ENCODE results near the gene LY6G6F.

LY6G6F gene

DNA sequence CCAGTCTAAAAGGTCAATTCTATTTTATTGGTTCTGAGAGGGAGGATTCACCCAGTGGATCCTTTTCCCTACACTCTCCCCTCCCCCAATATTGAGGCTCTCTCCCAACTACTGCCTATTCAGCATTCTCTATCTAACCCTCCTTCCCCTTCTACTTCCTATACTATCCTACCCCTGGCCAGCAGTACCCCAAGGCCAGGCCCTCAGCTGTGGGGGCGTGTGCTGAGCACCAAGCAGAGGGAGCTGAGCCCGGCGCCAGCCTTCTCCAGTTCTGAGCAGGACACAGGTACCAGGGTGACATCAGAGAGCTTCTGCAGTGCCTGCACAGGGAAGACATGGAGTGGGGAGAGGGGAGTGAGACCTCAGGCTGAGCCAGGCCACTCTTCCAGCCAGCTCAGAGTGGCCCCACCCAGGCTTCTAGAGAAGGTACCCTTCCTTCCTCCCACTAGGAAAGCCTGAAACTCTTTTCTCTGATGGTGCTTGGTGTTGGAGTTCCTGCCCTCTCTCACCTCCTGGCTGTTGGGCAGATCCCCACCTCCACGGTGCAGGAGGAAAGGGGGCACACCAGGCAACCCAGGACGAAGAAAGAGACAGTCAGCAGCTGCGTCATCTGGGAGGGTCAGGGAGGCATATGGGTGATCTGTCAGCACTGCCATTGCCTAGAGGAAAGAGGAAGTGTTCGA lies 20.5 kb downstream of the LY6G6F start:
- DNase-seq = no peak

DNA sequence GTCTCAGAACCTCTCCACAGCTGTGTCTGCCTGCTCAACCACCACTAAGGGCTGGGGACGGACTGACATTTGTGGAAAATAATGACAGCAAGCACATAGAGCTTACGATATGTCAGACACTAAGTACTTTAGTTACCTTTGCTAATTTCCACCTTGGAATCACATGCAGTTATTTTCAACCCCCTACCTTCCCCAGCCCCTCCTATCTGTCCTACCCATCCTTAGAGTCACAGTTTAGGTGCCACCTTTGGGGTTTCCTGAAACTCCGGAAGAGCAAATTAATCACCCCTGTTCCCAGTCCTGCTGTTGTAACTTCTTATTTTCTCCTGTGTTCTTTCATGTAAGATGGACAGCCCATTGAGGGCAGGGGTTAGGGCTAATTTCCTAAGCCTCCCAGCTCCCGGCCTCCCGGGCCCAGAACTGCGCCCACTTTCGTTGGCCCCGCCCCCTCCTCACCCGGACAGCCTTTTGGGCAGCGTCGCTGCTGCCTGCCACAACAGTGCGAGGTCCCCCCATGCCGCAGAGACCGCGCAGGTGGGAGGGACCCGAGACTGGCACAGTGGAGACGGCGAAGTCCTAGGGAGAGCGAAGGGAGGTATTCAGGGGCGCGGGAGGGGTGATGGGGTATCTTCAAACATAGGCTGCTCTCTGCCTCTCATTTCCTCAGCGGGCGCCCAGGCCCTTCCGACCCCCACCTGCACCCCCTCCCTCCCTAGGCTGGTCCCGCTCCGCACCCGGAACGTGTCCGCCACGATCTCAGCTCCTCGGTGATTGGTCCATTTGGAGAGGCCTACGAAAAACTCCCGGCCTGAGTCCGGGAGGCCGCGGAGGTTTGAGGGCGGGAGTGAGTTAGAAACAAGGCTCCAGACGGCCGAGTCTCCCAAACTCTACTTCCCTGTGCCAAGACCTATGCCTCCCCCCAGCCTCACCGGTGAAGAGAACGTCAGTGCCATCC lies 21.3 kb downstream of the LY6G6F start:
- DNase-seq = no peak

DNA sequence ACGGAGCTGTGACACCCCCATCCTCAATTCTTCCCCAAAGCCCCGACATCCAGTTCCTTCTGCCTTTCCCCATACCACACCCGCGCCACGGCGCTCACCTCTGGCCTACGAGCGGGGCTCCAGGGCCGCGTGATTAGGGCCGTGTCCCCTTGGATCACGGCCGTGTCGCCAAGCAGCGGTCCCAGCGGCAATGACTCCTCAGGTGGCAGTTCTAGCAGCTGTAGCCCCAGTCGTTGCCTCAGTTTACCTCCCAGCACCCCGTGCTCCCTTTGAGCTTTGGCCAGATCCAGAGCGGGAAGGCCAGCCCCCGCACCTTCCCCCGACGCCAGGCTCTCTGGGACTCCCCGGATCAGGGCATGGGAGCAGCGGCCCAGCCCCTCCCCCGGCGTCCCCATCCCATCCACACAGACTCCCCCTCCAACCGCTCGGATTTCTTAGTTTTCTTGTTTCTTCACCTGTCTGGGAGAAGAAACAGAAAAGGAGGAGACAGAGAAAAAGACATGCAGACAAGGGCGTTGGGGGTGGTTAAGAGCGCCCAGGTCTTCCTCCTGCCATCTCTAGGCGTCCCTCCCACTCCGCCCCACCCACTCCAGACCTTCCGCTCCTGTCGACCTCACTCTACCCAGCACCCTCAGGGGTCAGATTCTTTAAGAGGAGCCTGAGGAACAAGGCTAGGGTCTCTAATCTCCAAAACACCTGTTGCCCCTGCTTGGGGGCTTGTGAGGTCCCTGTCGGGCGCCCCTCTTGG lies 22.3 kb downstream of the LY6G6F start, which contains the start of gene DDAH2:
DDAH2 (minus strand) TSS at position 533 of the 748 bp plus-strand sequence; CDS start at position 395, 138 bp downstream.
- DNase-seq = no peak

DNA sequence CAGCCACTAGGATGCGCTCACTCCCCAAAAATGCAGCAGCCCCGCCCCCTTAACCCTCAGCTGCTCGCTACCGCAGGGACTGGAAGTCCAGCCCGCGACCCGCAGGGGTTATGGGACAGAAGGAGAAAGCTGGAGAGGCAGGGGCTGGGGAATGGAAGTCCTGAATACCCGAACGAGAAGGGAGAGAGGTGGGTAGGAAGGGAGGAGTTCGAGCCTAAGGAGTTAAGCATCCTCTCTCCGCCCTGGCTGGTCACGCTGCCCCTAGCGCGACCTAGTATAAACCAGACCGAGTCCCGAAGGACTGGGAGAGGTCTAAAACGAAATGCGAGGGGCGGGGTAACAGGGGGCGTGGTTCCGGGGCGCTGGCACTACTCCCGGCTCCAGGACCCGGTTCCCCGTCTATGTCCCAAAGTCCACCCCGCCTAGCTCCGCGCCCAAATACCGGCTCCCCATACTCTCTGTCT lies 22.9 kb downstream of the LY6G6F start:
- peak; percentile 98 for DNase-seq

DNA sequence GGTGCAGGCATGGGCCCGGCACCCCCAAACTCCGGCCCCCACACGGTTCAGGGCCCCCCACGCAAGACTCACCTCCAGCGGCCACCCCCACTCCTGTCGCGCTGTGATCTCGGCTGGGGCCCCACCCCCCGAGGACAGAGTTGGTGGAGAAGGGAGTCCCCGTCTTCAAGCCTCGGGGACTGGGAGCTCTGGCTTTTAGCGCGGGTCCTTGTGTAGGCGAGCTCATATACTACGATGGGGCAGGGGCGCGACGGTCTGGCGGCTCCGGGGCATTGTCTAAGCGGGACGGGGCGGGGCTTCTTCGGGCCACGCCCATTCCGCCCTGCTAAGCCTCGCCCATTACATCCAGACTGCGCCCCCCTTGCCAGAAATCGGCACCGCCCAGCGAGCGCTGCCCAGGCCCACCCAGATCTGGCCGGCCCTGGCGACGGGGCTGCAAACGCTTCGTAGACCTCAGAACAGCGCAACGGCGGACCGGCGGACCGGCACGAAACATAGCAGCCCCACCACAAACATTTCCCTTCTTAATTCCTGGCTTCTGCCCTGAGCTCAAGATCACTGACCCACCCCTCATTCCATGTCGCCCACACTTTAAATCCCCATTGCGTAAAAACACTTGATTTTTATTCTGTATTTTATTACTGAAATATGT lies 23.4 kb downstream of the LY6G6F start:
- peak; percentile 97 for DNase-seq

DNA sequence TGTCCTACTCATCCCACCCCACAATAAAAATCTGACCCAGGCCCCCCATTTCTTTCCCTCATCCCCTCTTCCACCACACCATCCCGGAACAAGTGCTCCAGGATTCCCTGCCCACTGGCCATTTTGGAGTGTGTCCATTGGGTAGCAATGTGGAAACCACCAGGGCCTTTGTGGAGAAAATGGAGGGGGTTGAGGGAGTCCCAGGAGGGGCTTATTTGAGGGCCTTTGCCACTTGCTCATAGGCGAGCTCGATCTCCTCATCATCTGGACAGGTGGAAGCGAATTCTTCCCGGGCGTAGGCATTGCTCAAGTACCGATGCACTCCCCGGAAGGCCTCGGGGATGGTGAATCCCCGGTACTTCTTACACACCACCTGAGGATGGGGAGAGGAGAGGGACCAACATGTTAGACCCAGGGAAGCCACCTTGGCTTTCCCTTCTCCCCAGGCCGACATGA lies 24.0 kb downstream of the LY6G6F start:
- no peak for DNase-seq

DNA sequence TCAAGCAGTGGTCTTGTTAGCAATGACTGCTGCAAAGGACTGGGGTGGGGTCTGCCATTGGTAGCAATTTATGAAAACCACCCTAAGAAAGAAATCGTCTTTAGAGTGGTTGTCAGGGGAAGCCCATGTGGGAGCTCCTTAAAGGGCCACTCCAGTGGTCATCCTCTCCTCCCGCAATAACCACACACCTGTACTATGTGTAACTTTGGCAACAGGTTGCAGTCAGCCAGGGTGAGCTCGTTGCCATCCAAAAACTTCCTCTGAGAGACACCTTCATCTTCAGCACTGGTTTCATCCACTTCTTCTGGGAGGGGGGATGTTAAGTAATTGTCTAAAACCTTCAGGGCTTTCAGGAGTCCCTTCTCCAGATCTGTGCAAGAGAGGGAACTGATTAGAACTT lies 25.4 kb downstream of the LY6G6F start:
- no peak for DNase-seq

DNA sequence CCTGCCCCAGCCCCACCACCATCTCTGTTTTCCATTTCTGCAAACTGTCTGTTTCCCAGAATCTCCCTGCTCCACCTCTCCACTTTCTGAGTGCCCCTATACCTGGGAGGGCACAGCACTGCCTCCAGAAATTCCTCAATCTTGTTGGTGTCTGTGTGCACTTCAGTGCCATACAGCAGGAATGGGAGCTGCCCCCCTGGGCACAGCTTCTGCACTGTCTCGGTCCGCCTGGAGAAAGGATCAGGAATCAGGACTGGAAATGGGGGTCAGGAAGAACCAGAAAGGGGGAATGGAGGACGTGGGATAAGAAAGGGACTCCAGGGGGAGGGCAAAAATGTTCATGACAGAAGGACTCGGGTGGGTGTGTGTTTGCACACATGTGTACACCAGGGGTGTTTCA lies 27.1 kb downstream of the LY6G6F start:
- no peak for DNase-seq

DNA sequence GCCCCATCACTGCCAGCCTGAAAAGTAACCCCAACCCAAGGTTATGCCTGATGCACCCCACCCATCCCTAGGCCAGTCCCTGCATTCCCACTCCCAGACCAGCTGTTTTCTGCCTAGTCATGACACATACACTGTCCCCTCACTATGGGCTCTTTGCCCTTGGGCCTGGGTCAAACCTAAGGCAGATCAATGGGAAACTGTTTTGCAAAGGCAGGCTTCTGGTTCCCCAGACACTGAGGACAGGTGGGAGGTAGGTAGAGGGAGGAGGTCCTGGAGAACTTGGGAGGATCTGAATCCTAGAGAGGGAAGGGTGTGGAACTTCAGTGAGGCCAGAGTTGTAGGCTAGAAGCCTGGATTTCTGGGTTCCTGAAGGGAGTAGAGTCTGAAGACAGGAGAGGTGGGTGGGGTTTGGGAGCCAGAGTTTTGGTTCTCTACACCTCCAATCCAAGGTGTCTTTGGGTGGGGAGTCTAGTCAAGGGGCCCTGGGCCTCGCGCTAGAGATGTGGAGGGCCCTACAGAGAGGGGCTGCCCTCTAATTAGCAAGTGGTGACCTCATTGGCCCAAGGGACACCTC lies 27.7 kb downstream of the LY6G6F start:
- no peak for DNase-seq

DNA sequence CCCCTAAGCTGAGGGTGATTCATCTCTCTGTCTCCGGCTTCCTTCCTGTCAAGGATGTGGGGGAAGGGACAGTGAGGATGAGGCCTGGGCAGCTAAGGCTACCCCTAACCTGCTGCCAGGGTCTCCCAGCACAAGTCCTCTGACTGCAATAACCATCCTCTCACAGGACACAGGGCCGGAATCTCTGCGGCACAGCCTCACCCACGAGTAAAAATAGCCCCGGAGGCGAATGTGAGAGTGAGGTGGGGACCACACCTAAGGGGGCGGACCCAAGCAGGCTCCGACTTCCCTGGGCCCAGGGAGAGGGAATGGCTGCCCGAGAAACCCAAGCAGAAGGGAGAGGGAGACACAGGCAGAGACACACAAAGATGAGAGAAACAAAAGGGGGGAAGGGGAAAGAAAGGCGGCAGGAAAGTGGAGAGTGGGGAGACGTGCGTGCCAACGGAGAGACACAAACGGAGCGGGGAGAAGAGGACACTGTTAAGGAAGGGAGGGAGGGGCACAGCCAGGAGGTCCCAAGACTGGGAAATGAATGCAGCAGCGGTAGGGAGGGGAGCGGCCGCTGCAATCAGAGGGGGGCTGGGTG lies 28.2 kb downstream of the LY6G6F start:
- DNase-seq = peak; percentile 74

DNA sequence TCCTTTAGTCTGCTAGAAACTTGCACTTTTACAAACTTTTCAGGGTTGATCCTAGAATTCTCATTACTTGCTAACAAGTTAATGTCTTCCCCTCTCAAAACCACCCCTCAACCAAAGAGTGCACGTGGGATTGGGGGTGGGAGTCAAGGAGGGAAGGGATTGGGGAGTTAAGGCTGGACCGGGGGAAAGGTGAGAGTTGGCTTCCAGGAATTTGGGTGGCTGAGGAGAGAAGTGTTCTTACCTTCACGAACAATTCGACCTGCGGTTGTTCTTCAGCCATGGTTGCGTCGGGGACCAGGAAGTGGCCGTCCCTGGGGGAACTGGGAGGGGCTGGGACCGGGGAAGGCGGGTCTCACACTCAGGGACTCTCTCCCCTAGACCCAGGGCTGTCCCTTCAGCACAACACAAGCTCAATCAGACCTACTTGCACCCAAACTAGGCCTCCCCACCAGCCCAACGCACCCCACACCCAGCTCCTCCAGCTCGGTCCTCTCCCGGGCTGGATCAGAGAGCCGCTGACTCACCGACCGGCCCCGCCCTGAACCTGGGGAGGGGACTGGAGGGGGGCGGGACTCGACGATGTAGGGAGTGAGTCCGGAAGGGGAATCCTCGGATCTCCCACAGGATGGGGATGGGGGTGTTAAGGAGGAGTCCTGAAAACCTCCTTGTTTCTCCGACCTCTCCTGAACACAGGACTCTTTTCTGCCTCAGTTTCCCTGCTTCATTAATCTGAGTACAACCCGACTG lies 29.5 kb downstream of the LY6G6F start, which contains the start of gene CLIC1:
CLIC1 (minus strand) TSS at position 510 of the 747 bp plus-strand sequence; CDS start at position 280, 230 bp downstream.
- DNase-seq = peak; percentile 88

DNA sequence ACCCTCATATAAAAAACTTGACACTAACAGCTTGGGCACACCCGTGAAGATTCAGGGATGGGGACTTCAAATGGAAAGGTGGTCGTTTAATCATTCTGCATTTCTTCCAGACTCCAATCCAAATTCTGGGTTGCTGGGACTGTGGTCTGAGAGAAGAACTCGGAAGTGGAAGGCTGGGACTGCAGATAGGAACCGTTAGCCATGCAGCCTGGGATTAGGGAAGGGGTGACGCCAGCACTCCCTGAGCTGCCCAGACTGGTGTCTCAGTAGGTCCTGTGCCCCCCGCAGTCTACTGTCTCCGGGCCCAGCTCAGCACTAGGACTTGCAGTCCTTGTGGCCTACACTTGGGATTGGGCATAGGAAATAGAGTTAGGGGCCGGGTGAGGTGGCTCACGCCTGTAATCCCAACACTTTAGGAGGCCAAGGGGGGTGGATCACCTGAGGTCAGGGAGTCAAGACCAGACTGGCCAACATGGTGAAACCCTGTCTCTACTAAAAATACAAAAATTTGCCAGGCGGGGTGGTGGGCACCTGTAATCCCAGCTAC lies 30.2 kb downstream of the LY6G6F start:
- DNase-seq = no peak

DNA sequence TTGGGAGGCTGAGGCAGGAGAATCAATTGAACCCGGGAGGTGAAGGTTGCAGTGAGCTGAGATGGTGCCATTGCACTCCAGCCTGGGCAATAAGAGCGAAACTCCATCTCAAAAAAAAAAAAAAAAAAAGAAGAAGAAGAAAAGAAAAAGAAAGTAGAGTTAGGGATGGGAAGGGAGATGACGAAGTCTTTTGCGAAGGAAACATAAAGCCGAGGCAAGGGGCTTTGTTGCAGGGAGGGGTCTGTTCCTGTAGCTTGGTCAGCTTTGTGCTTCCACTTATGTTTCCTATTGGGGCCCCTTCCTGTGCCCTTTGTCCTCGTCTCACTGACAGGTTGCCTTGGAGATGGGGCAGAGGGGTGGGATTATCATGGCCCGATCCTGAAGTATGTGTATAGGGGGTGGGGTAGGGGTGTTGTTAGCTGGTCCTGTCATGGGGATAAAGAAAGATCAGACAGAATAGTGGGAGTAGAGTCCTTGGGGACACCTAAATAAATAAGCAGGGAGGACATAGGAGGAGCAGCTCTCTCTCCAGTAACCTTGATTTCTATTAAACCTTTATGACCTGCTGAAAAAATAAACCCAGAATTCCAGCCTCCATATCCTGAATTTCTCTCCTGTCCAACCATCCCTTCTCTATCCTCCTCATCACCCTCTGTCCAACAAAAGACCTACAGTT lies 30.8 kb downstream of the LY6G6F start:
- peak; percentile 88 for DNase-seq

DNA sequence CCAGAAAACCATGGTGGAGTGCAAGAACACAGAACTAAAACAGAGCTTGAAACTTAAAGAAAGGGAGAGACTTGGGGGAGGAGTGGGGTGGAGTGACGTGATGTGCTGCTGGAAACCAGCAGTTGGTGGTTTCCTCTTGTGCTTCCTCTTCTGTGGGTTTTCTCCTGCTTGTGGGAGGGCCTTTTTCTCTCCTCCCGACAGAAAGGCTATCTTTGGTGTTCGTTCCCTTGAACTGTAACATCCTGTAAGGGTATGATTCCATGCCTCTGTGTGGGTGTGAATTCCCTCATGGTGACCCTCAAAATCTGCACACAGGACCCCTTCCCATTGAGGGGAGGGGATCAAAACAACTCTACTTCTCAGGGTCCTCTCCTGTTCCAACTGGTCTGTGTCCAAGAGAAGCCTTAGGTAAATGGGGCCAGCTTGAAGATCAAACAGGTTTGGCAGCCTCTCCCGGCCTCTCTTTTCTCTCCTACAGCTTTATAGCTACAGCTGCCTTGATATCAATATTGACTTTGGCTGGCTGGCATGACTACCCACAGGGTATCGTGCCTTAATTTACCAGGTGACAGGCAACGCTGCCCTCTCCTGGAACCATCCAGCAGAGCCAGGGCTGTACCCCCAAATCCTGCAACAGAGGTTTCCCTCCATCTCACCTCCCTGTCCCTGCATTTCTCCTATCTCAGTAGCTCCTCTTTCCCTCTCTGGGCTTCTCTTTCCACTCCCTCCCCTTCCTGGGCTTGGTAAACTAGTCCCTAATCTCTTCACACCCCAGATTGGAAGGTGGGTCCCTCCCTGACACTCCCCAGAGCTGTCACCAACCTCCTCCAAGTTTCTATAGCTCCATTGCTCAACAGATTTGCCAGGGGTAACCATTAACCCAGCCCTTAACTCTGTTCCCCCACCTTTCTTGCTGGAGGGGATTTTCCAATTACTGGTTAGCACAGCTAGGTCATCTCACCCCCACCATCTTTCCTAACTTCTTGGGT lies 31.6 kb downstream of the LY6G6F start:
- DNase-seq = peak; percentile 72

DNA sequence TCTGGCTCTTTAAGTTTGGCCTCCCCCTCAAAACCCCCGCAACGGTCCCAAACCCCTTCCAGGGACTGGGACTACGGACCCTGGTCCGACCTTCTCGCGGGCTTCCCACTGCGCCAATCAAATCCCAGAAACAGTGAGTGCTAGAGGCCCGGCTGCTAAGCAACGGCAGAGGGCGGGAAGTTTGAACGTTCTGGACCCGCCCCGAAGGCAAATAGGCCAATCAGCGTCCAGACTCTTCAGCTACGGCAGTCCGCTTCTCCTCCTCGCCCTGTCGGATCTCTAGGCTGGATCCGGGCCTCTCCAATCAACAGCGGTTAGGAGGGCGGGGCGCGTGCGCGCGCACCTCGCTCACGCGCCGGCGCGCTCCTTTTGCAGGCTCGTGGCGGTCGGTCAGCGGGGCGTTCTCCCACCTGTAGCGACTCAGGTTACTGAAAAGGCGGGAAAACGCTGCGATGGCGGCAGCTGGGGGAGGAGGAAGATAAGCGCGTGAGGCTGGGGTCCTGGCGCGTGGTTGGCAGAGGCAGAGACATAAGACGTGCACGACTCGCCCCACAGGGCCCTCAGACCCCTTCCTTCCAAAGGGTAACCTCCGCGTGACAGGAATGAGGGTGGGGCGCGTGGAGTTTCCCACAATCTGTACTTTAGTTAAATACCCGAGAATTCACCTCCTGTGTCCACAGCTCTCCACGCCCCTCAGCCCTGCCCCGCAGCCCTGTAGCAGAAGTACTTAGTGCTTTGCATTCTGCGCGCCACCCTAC lies 33.2 kb downstream of the LY6G6F start, which contains the start of gene MSH5:
MSH5 (plus strand) TSS at position 367 of the 758 bp plus-strand sequence. CDS start 462 bp downstream, outside the sequence.
- peak; percentile 100 for DNase-seq

DNA sequence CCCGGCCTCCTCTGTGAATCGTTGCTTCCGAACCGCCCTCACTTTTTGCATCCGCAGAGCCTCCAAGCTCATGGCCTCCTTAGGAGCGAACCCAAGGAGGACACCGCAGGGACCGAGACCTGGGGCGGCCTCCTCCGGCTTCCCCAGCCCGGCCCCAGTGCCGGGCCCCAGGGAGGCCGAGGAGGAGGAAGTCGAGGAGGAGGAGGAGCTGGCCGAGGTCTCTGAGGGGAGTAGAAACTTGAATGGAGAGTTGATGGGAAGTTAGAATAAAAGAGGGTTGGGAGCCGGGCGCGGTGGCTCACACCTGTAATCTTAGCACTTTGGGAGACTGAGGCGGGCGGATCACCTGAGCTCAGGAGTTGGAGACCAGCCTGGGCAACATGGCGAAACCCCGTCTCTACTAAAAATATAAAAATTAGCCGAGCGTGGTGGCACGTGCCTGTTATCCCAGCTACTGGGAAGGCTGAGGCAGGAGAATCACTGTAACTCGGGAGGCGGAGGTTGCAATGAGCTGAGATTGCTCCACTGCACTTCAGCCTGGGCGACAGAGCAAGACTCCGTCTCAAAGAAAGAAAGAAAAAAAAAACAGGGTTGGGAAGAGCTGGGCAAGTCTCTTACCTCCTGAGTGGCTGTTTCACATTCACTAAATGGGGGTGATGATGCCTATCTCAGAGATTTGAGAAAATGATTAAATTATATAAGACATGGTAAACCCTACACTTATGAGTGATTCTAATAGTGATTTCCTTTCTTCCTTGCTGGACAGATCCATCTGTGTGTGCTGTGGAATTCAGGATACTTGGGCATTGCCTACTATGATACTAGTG lies 33.9 kb downstream of the LY6G6F start:
- no peak for DNase-seq

DNA sequence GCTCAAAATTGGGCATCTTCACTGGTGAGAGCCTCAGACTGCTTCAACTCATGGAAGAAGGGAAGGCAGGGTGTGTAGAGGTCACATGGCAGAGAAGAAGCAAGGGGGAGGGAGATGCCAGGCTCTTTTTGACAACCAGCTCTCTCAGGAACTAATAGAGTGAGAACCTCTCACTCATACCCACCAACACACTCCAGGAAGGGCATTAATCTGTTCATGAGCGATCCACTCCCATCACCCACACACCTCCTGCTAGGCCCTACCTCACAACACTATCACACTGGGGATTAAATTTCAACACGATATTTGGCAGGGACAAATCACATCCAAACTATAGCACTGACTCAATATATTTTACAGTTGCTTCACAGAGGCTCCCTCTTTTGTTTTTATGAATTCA lies 35.1 kb downstream of the LY6G6F start:
- DNase-seq = no peak
